ENCODE data around the gene TENM3. TPM values are rescaled to one million over a fixed set of nuclear protein-coding genes. Genes with fewer than 3 reads are reported as not detected.

The TENM3 gene
- total and polyA plus RNA-seq, 2 of the 8 experiments (the other 6 are each of a cell fraction or from before 2014, with no cell fraction given) = 36.9 to 69.3 TPM

DNA sequence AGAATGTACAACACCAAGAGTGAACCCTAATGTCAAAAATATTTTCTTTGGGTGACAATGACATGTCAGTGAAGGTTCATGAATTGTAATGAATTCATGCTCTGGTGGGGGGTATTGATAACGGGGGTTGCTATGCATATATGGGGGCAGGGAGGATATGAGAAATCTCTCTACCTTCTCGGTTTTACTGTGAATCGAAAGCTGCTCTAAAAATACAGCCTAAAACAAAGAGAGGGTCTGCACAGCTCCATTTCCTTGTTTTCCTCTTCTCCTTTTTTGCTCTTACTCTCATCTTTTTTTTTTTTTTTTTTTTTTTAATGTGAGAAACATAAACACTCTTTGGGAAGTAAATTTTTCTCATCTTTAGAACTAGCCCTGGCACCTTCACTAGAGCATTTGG lies 588.2 kb downstream of the TENM3 start (continued):
- TF ChIP-seq EP300 (IDR thresholded peaks at IDR 0.05; ENCODE audit: borderline replicate concordance in 1 of 2, low read depth in 2 of 2, low read length in 2 of 2) (no peak), BRCA1 (IDR thresholded peaks at IDR 0.05; ENCODE audit: low read depth, low read length) (no peak), TCF12 (IDR thresholded peaks at IDR 0.05; ENCODE audit: low read depth, low read length) (no peak), TAF1 (IDR thresholded peaks at IDR 0.05; ENCODE audit: low read depth, low read length) (no peak), ASH2L (IDR thresholded peaks at IDR 0.05; ENCODE audit: low read length) (no peak)
- TF ChIP-seq, protein P1, sequence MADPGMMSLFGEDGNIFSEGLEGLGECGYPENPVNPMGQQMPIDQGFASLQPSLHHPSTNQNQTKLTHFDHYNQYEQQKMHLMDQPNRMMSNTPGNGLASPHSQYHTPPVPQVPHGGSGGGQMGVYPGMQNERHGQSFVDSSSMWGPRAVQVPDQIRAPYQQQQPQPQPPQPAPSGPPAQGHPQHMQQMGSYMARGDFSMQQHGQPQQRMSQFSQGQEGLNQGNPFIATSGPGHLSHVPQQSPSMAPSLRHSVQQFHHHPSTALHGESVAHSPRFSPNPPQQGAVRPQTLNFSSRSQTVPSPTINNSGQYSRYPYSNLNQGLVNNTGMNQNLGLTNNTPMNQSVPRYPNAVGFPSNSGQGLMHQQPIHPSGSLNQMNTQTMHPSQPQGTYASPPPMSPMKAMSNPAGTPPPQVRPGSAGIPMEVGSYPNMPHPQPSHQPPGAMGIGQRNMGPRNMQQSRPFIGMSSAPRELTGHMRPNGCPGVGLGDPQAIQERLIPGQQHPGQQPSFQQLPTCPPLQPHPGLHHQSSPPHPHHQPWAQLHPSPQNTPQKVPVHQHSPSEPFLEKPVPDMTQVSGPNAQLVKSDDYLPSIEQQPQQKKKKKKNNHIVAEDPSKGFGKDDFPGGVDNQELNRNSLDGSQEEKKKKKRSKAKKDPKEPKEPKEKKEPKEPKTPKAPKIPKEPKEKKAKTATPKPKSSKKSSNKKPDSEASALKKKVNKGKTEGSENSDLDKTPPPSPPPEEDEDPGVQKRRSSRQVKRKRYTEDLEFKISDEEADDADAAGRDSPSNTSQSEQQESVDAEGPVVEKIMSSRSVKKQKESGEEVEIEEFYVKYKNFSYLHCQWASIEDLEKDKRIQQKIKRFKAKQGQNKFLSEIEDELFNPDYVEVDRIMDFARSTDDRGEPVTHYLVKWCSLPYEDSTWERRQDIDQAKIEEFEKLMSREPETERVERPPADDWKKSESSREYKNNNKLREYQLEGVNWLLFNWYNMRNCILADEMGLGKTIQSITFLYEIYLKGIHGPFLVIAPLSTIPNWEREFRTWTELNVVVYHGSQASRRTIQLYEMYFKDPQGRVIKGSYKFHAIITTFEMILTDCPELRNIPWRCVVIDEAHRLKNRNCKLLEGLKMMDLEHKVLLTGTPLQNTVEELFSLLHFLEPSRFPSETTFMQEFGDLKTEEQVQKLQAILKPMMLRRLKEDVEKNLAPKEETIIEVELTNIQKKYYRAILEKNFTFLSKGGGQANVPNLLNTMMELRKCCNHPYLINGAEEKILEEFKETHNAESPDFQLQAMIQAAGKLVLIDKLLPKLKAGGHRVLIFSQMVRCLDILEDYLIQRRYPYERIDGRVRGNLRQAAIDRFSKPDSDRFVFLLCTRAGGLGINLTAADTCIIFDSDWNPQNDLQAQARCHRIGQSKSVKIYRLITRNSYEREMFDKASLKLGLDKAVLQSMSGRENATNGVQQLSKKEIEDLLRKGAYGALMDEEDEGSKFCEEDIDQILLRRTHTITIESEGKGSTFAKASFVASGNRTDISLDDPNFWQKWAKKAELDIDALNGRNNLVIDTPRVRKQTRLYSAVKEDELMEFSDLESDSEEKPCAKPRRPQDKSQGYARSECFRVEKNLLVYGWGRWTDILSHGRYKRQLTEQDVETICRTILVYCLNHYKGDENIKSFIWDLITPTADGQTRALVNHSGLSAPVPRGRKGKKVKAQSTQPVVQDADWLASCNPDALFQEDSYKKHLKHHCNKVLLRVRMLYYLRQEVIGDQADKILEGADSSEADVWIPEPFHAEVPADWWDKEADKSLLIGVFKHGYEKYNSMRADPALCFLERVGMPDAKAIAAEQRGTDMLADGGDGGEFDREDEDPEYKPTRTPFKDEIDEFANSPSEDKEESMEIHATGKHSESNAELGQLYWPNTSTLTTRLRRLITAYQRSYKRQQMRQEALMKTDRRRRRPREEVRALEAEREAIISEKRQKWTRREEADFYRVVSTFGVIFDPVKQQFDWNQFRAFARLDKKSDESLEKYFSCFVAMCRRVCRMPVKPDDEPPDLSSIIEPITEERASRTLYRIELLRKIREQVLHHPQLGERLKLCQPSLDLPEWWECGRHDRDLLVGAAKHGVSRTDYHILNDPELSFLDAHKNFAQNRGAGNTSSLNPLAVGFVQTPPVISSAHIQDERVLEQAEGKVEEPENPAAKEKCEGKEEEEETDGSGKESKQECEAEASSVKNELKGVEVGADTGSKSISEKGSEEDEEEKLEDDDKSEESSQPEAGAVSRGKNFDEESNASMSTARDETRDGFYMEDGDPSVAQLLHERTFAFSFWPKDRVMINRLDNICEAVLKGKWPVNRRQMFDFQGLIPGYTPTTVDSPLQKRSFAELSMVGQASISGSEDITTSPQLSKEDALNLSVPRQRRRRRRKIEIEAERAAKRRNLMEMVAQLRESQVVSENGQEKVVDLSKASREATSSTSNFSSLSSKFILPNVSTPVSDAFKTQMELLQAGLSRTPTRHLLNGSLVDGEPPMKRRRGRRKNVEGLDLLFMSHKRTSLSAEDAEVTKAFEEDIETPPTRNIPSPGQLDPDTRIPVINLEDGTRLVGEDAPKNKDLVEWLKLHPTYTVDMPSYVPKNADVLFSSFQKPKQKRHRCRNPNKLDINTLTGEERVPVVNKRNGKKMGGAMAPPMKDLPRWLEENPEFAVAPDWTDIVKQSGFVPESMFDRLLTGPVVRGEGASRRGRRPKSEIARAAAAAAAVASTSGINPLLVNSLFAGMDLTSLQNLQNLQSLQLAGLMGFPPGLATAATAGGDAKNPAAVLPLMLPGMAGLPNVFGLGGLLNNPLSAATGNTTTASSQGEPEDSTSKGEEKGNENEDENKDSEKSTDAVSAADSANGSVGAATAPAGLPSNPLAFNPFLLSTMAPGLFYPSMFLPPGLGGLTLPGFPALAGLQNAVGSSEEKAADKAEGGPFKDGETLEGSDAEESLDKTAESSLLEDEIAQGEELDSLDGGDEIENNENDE (IDR thresholded peaks at IDR 0.05; ENCODE audit: insufficient replicate concordance, low read length) = no peak
